Islet precursor cell (in vitro differentiated cells): ENCODE data around the gene BCL10.

Experiments
- DNase-seq: peaks from one replicate; pipeline ENCODE4 v3.0.0-alpha.2; 2018

BCL10 gene

GRCh38 chr1:85276215-85276977 is at the start of gene BCL10:
Gene BCL10 (minus strand): TSS chr1:85276632. CDS start chr1:85276352, 280 bp downstream.
- DNase-seq, result peak; percentile 99

GRCh38 chr1:85325920-85326319 is 49.5 kb upstream of the BCL10 start:
- no peak for DNase-seq

GRCh38 chr1:85323770-85324169 is 47.3 kb upstream of the BCL10 start:
- no peak for DNase-seq

GRCh38 chr1:85322655-85323054 is 46.2 kb upstream of the BCL10 start:
- no peak for DNase-seq

- DNase-seq, result no peak
Observed at GRCh38 chr1:85321237-85321964, 45.0 kb upstream of the BCL10 start.

GRCh38 chr1:85320371-85321131 is 44.1 kb upstream of the BCL10 start:
- peak; percentile 73 for DNase-seq

- DNase-seq, result no peak
Observed at GRCh38 chr1:85319931-85320330, 43.5 kb upstream of the BCL10 start.

- no peak for DNase-seq
Observed at GRCh38 chr1:85319491-85319890, 43.1 kb upstream of the BCL10 start.

GRCh38 chr1:85318217-85318616 is 41.8 kb upstream of the BCL10 start:
- DNase-seq, result no peak

- no peak for DNase-seq
Observed at GRCh38 chr1:85317560-85317959, 41.1 kb upstream of the BCL10 start.

- no peak for DNase-seq
Observed at GRCh38 chr1:85316321-85316720, 39.9 kb upstream of the BCL10 start.

GRCh38 chr1:85315789-85316188 is 39.4 kb upstream of the BCL10 start:
- no peak for DNase-seq

- peak; percentile 10 for DNase-seq
Observed at GRCh38 chr1:85314726-85315125, 38.3 kb upstream of the BCL10 start.

- peak; percentile 82 for DNase-seq
Observed at GRCh38 chr1:85313888-85314696, 37.7 kb upstream of the BCL10 start.

- peak; percentile 35 for DNase-seq
Observed at GRCh38 chr1:85311818-85312217, 35.4 kb upstream of the BCL10 start.

- no peak for DNase-seq
Observed at GRCh38 chr1:85308833-85309350, 32.5 kb upstream of the BCL10 start.

- peak; percentile 95 for DNase-seq
Observed at GRCh38 chr1:85307987-85308832, 31.8 kb upstream of the BCL10 start.

- DNase-seq, result no peak
Observed at GRCh38 chr1:85306236-85306635, 29.8 kb upstream of the BCL10 start.

- DNase-seq, result peak; percentile 2
Observed at GRCh38 chr1:85303440-85304162, 27.2 kb upstream of the BCL10 start.

GRCh38 chr1:85300140-85300539 is 23.7 kb upstream of the BCL10 start:
- no peak for DNase-seq
